HFF-Myc (cell line): ENCODE data around the gene PLCXD3.
"Not testable (repeated sequence)": the region's sequence is repeated elsewhere in the genome, so short reads cannot be mapped to it uniquely, and the experiment has no call there.

ENCODE experiments used
- DNase-seq: peaks from one replicate; pipeline ENCODE4 v3.0.0-alpha.2; 2011; ENCODE audit warnings: low read depth; ENCODE audit errors: extremely low read depth
- H3K4me3 ChIP-seq: replicated peaks from 2 replicates; pipeline ENCODE4 v1.5.1; 2011; ENCODE audit warnings: low read depth, mild to moderate bottlenecking, control low read depth, low read length
- CTCF ChIP-seq: IDR thresholded peaks from 2 replicates; pipeline ENCODE4 v1.5.1; 2012; ENCODE audit warnings: mild to moderate bottlenecking, low read depth, low read length, control low read depth; ENCODE audit errors: missing control alignments

The PLCXD3 gene

GRCh38 chr5:41334758-41335157, 175.6 kb downstream of the PLCXD3 start:
- DNase-seq: no peak
- TF ChIP-seq CTCF: no peak
- H3K4me3 ChIP-seq: no peak overlapping the region

- no peak overlapping the region for H3K4me3 ChIP-seq
- no peak for DNase-seq
- no peak for TF ChIP-seq CTCF
Measured at GRCh38 chr5:41334221-41334620, 176.2 kb downstream of the PLCXD3 start.

- TF ChIP-seq CTCF: no peak
- no peak overlapping the region for H3K4me3 ChIP-seq
- no peak for DNase-seq
Measured at GRCh38 chr5:41325074-41325473, 185.3 kb downstream of the PLCXD3 start.

- not testable (repeated sequence) for DNase-seq
Measured at GRCh38 chr5:41322826-41323225, 187.6 kb downstream of the PLCXD3 start.

GRCh38 chr5:41312478-41313060, 197.8 kb downstream of the PLCXD3 start:
- no peak for TF ChIP-seq CTCF
- DNase-seq: no peak
- no peak overlapping the region for H3K4me3 ChIP-seq

More at GRCh38 chr5:41322826-41323225, 187.6 kb downstream of the PLCXD3 start:
- H3K4me3 ChIP-seq: not testable (repeated sequence)

- TF ChIP-seq CTCF: no peak
- H3K4me3 ChIP-seq: no peak overlapping the region
- DNase-seq: no peak
Measured at GRCh38 chr5:41312066-41312465, 198.3 kb downstream of the PLCXD3 start.

- no peak for TF ChIP-seq CTCF
- H3K4me3 ChIP-seq: no peak overlapping the region
- no peak for DNase-seq
Measured at GRCh38 chr5:41309275-41309674, 201.1 kb downstream of the PLCXD3 start.
